Measurements from ENCODE around the gene CDX1.
A peak's percentile ranks its signal among the peaks of the same experiment; 100 is the strongest.
"Not testable (repeated sequence)": the region's sequence is repeated elsewhere in the genome, so short reads cannot be mapped to it uniquely, and the experiment has no call there.

The CDX1 gene

GRCh38 chr5:150210644-150211043 lies 44.1 kb downstream of the CDX1 start:
- no peak for DNase-seq

- DNase-seq, result no peak
Measured at GRCh38 chr5:150211156-150212030, 44.8 kb downstream of the CDX1 start.

GRCh38 chr5:150213530-150213929 lies 47.0 kb downstream of the CDX1 start:
- peak; percentile 66 for DNase-seq

GRCh38 chr5:150214289-150214688 lies 47.7 kb downstream of the CDX1 start:
- peak; percentile 70 for DNase-seq

GRCh38 chr5:150215979-150216944 lies 49.7 kb downstream of the CDX1 start:
- DNase-seq, result no peak

GRCh38 chr5:150217038-150217437 lies 50.5 kb downstream of the CDX1 start:
- no peak for DNase-seq

- DNase-seq, result peak; percentile 77
Measured at GRCh38 chr5:150217873-150218692, 51.5 kb downstream of the CDX1 start.

- no peak for DNase-seq
Measured at GRCh38 chr5:150218693-150219035, 52.1 kb downstream of the CDX1 start.

- DNase-seq, result no peak
Measured at GRCh38 chr5:150219142-150219541, 52.6 kb downstream of the CDX1 start.

GRCh38 chr5:150219861-150220260 lies 53.3 kb downstream of the CDX1 start:
- no peak for DNase-seq

- DNase-seq, result no peak
Measured at GRCh38 chr5:150221471-150221870, 54.9 kb downstream of the CDX1 start.

GRCh38 chr5:150222906-150223305 lies 56.3 kb downstream of the CDX1 start:
- no peak for DNase-seq

- no peak for DNase-seq
Measured at GRCh38 chr5:150223474-150223873, 56.9 kb downstream of the CDX1 start.

- peak; percentile 38 for DNase-seq
Measured at GRCh38 chr5:150224483-150225027, 58.0 kb downstream of the CDX1 start.

GRCh38 chr5:150227036-150227435 lies 60.5 kb downstream of the CDX1 start:
- DNase-seq, result no peak

- DNase-seq, result no peak
Measured at GRCh38 chr5:150227606-150228273, 61.2 kb downstream of the CDX1 start.

GRCh38 chr5:150229571-150229970 lies 63.0 kb downstream of the CDX1 start:
- no peak for DNase-seq

- no peak for DNase-seq
Measured at GRCh38 chr5:150230842-150231241, 64.3 kb downstream of the CDX1 start.

GRCh38 chr5:150233706-150234105 lies 67.1 kb downstream of the CDX1 start:
- DNase-seq, result not testable (repeated sequence)
